Measurements from ENCODE around the gene SLC25A26.

Gene SLC25A26

GRCh38 chr3:66380200-66380932, 159.6 kb downstream of the SLC25A26 start:
- no peak for DNase-seq

GRCh38 chr3:66381626-66382025, 160.8 kb downstream of the SLC25A26 start:
- DNase-seq = no peak

GRCh38 chr3:66382142-66382541, 161.3 kb downstream of the SLC25A26 start:
- no peak for DNase-seq

- no peak for DNase-seq
Observed at GRCh38 chr3:66383023-66383422, 162.2 kb downstream of the SLC25A26 start.

- no peak for DNase-seq
Observed at GRCh38 chr3:66383998-66384745, 163.4 kb downstream of the SLC25A26 start.

GRCh38 chr3:66385066-66385465, 164.3 kb downstream of the SLC25A26 start:
- DNase-seq = no peak

GRCh38 chr3:66386011-66386924, 165.5 kb downstream of the SLC25A26 start:
- DNase-seq = no peak

- no peak for DNase-seq
Observed at GRCh38 chr3:66386925-66387650, 166.3 kb downstream of the SLC25A26 start.

- DNase-seq = no peak
Observed at GRCh38 chr3:66390013-66390412, 169.2 kb downstream of the SLC25A26 start.

- no peak for DNase-seq
Observed at GRCh38 chr3:66392512-66392911, 171.7 kb downstream of the SLC25A26 start.

GRCh38 chr3:66392966-66393332, 172.1 kb downstream of the SLC25A26 start:
- DNase-seq = no peak

- DNase-seq = no peak
Observed at GRCh38 chr3:66393333-66394005, 172.7 kb downstream of the SLC25A26 start.

- DNase-seq = no peak
Observed at GRCh38 chr3:66394019-66394752, 173.4 kb downstream of the SLC25A26 start.

- DNase-seq = no peak
Observed at GRCh38 chr3:66394753-66395249, 174.0 kb downstream of the SLC25A26 start.

GRCh38 chr3:66395635-66396034, 174.8 kb downstream of the SLC25A26 start:
- no peak for DNase-seq

GRCh38 chr3:66396161-66396760, 175.5 kb downstream of the SLC25A26 start:
- DNase-seq = no peak

GRCh38 chr3:66396888-66397287, 176.1 kb downstream of the SLC25A26 start:
- no peak for DNase-seq

- no peak for DNase-seq
Observed at GRCh38 chr3:66397745-66398144, 176.9 kb downstream of the SLC25A26 start.

- no peak for DNase-seq
Observed at GRCh38 chr3:66398228-66399025, 177.6 kb downstream of the SLC25A26 start.

Measured in NCI-H2227 treated with DMSO at 0.1 percent for 48 hours (cell line).